ENCODE measurements around the gene KRTAP10-11. TPM values are rescaled to one million over a fixed set of nuclear protein-coding genes. Genes with fewer than 3 reads are reported as not detected.

The KRTAP10-11 gene
- total and polyA plus RNA-seq, 4 donors: not detected

GRCh38 chr21:44628707-44629391 is 17.4 kb upstream of the KRTAP10-11 start:
- TF ChIP-seq TAF1 (conservative IDR thresholded peaks at IDR 0.05): no peak
- TF ChIP-seq GABPA (IDR thresholded peaks at IDR 0.05 in 1 of 2, conservative IDR thresholded peaks at IDR 0.05 in 1 of 2): no peak
- no peak for TF ChIP-seq ATF3 (IDR thresholded peaks at IDR 0.05)
- TF ChIP-seq RAD21 (IDR thresholded peaks at IDR 0.05): no peak
- TF ChIP-seq NR2F2 (IDR thresholded peaks at IDR 0.05): no peak
- TF ChIP-seq ZBTB33 (IDR thresholded peaks at IDR 0.05): no peak
- TF ChIP-seq CTCF (IDR thresholded peaks at IDR 0.05; ENCODE audit: low read depth, low read length, missing input control): no peak
- TF ChIP-seq YY1 (IDR thresholded peaks at IDR 0.05): no peak
- Histone ChIP-seq H3K4me1 (ENCODE audit: control insufficient read depth in 4 of 4, insufficient read depth in 4 of 4, low read length in 3 of 4) (no peaks in the 10 kb centered on the region), H3K9me3 (ENCODE audit: control insufficient read depth in 4 of 4, low read length in 3 of 4) (peaks cover 3 to 11% (median 7%) of the 10 kb centered on the region in 4 donors), H3K4me3 (ENCODE audit: low read depth in 1 of 3, low read length in 3 of 3) (no peak overlapping the region), H3K9ac (ENCODE audit: low read depth in 1 of 2, low read length in 2 of 2) (no peak overlapping the region), H3K36me3 (ENCODE audit: control insufficient read depth in 4 of 4, insufficient read depth in 3 of 4, low read depth in 1 of 4, low read length in 3 of 4) (no peaks in the 10 kb centered on the region), H3K27ac (ENCODE audit: low read depth in 1 of 2, low read length in 2 of 2) (no peak overlapping the region), H3K27me3 (ENCODE audit: control insufficient read depth in 4 of 4, insufficient read depth in 4 of 4, low read length in 3 of 4) (no peaks in the 10 kb centered on the region)
- DNase-seq (ENCODE audit: low spot score): no peak
- 77% methylated on average over 18 of the region's 18 CpGs for WGBS

- Histone ChIP-seq H3K4me3 (ENCODE audit: low read depth in 1 of 3, low read length in 3 of 3) (no peak overlapping the region), H3K27ac (ENCODE audit: low read depth in 1 of 2, low read length in 2 of 2) (no peak overlapping the region), H3K9me3 (ENCODE audit: control insufficient read depth in 4 of 4, low read length in 3 of 4) (peaks cover 0 to 12% (median 5%) of the 10 kb centered on the region in 4 donors), H3K27me3 (ENCODE audit: control insufficient read depth in 4 of 4, insufficient read depth in 4 of 4, low read length in 3 of 4) (no peaks in the 10 kb centered on the region), H3K9ac (ENCODE audit: low read depth in 1 of 2, low read length in 2 of 2) (no peak overlapping the region), H3K4me1 (ENCODE audit: control insufficient read depth in 4 of 4, insufficient read depth in 4 of 4, low read length in 3 of 4) (no peaks in the 10 kb centered on the region), H3K36me3 (ENCODE audit: control insufficient read depth in 4 of 4, insufficient read depth in 3 of 4, low read depth in 1 of 4, low read length in 3 of 4) (no peaks in the 10 kb centered on the region)
- DNase-seq (ENCODE audit: low spot score): no peak
- TF ChIP-seq RAD21 (IDR thresholded peaks at IDR 0.05): no peak
- no peak for TF ChIP-seq FOXA2 (IDR thresholded peaks at IDR 0.05)
- WGBS: 80% methylated on average over 2 of the region's 2 CpGs
Observed at GRCh38 chr21:44630440-44630839, 15.8 kb upstream of the KRTAP10-11 start.

GRCh38 chr21:44632067-44632466 is 14.1 kb upstream of the KRTAP10-11 start:
- no peak for DNase-seq (ENCODE audit: low spot score)
- no peak overlapping the region for H3K27ac ChIP-seq (ENCODE audit: low read depth in 1 of 2, low read length in 2 of 2)
- no peak overlapping the region for H3K9ac ChIP-seq (ENCODE audit: low read depth in 1 of 2, low read length in 2 of 2)
- no peaks in the 10 kb centered on the region for H3K36me3 ChIP-seq (ENCODE audit: control insufficient read depth in 4 of 4, insufficient read depth in 3 of 4, low read depth in 1 of 4, low read length in 3 of 4)
- peaks cover 0 to 12% (median 5%) of the 10 kb centered on the region in 4 donors for H3K9me3 ChIP-seq (ENCODE audit: control insufficient read depth in 4 of 4, low read length in 3 of 4)
- H3K27me3 ChIP-seq (ENCODE audit: control insufficient read depth in 4 of 4, insufficient read depth in 4 of 4, low read length in 3 of 4): peaks cover 0 to 3% (median 0%) of the 10 kb centered on the region in 4 donors
- H3K4me1 ChIP-seq (ENCODE audit: control insufficient read depth in 4 of 4, insufficient read depth in 4 of 4, low read length in 3 of 4): no peaks in the 10 kb centered on the region
- WGBS: 87% methylated on average over 1 of the region's 1 CpG
- no peak overlapping the region for H3K4me3 ChIP-seq (ENCODE audit: low read depth in 1 of 3, low read length in 3 of 3)
- TF ChIP-seq JUND (IDR thresholded peaks at IDR 0.05): no peak
- TF ChIP-seq FOXA2 (IDR thresholded peaks at IDR 0.05): no peak
- TF ChIP-seq SP1 (IDR thresholded peaks at IDR 0.05): no peak
- no peak for TF ChIP-seq TAF1 (conservative IDR thresholded peaks at IDR 0.05)
- TF ChIP-seq HNF4A (conservative IDR thresholded peaks at IDR 0.05): no peak
- no peak for TF ChIP-seq CTCF (IDR thresholded peaks at IDR 0.05; ENCODE audit: low read depth, low read length, missing input control)
- no peak for TF ChIP-seq RAD21 (IDR thresholded peaks at IDR 0.05)
- TF ChIP-seq EGR1 (IDR thresholded peaks at IDR 0.05; ENCODE audit: low read depth in 2 of 2): no peak
- no peak for TF ChIP-seq HNF4G (IDR thresholded peaks at IDR 0.05)
- no peak for TF ChIP-seq ATF3 (IDR thresholded peaks at IDR 0.05)
- TF ChIP-seq FOXA1 (IDR thresholded peaks at IDR 0.05): no peak
- no peak for TF ChIP-seq YY1 (IDR thresholded peaks at IDR 0.05)
- TF ChIP-seq NR2F2 (IDR thresholded peaks at IDR 0.05): no peak
- TF ChIP-seq GABPA (IDR thresholded peaks at IDR 0.05 in 1 of 2, conservative IDR thresholded peaks at IDR 0.05 in 1 of 2): no peak
- no peak for TF ChIP-seq RXRA (IDR thresholded peaks at IDR 0.05)

Measured in liver (tissue), 9 donors.